ENCODE measurements around the gene VAX1.

DNA sequence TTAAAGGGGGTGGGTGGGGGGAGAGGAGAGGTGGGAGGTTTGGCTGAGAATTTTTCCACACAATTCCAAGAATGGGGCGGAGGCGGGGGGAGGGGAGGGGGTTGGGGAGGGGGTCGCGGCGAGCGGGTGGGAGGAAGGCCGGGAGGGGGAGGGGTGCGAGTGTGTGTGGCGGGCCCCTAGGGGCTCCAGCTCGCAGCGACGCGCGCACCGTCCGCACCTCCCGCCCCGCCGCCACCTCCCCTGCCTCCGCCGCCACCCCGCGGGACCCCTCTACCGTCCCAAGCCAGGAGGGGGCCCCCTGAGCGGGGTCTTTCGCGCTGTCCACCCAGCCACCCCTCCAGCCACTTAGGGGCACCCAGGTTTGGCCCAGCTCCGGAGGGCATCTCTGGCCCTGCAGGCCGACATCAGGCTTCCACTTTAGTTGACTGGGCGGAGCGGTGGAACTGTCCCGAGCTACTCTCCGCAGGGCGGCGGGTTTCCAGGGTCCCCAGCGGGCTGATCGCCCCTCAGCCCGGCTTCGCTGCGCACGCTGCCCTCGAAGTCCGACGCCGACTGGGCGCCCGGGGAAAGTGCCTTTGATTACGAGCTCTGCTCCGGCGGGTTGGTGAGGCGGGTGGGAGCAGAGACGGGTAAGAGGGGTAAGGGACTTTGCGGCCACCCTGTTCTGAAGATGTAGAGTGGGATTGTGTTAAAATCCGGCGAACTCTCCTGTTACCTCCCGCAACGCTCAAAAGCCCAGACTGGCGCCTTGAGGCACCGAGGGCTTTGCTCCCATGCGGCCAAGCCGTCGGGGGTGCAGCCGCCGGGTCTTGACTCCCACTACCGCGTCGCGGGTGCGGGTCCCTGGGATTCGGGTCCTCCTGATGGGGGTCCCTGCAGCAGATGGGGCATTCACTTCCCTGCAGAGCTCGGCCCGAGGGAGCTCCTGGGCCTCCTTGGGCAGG is 1.8 kb upstream of the VAX1 start:
- TF ChIP-seq, protein P1, sequence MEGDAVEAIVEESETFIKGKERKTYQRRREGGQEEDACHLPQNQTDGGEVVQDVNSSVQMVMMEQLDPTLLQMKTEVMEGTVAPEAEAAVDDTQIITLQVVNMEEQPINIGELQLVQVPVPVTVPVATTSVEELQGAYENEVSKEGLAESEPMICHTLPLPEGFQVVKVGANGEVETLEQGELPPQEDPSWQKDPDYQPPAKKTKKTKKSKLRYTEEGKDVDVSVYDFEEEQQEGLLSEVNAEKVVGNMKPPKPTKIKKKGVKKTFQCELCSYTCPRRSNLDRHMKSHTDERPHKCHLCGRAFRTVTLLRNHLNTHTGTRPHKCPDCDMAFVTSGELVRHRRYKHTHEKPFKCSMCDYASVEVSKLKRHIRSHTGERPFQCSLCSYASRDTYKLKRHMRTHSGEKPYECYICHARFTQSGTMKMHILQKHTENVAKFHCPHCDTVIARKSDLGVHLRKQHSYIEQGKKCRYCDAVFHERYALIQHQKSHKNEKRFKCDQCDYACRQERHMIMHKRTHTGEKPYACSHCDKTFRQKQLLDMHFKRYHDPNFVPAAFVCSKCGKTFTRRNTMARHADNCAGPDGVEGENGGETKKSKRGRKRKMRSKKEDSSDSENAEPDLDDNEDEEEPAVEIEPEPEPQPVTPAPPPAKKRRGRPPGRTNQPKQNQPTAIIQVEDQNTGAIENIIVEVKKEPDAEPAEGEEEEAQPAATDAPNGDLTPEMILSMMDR (conservative IDR thresholded peaks at IDR 0.05; ENCODE audit: low read length): no peak
- TF ChIP-seq EZH2phosphoT487 (IDR thresholded peaks at IDR 0.05; ENCODE audit: borderline replicate concordance): no peak

Measured in Loucy (cell line).